Caco-2 (cell line): ENCODE results near the gene TNFRSF13B. TPM values are rescaled to one million over a fixed set of nuclear protein-coding genes. Genes with fewer than 3 reads are reported as not detected.

Experiments used
- BruUV-seq: library from RNA; stranded (reverse); fragments of 400-500 nt; replicated peaks from 2 replicates; lab custom pipeline; 2021; lab: Mats Ljungman, UMichigan
- CTCF ChIA-PET: fragments of 300-600 bp; sonication (Branson Sonifier 250); formaldehyde crosslinking; loops from one replicate; lab custom pipeline; 2022; ENCODE audit warnings: antibody characterized with exemption; lab: Charles Lee
- POLR2A ChIA-PET: fragments of 300-600 bp; sonication (Branson Sonifier 250); formaldehyde crosslinking; loops from one replicate; lab custom pipeline; 2022; ENCODE audit warnings: antibody characterized with exemption; lab: Charles Lee
- DNase-seq, 2 experiments: peaks; one replicate each; pipeline versions ENCODE4 v3.0.0 to v3.0.0-alpha.2; 2020 to 2022
- H3K27me3 ChIP-seq: replicated peaks from 2 replicates; pipeline ENCODE4 v1.6.0; 2011; ENCODE audit warnings: low read length; ENCODE audit not compliant: control insufficient read depth, insufficient read depth
- H3K36me3 ChIP-seq: 2 replicates; pipeline ENCODE4 v1.5.1; 2011; ENCODE audit warnings: low read length; ENCODE audit not compliant: control insufficient read depth, insufficient read depth
- H3K4me1 ChIP-seq: fragments of 250-450 bp; sonication (Bioruptor Pico); 2 replicates; pipeline ENCODE4 v1.5.1; 2020; ENCODE audit warnings: mild to moderate bottlenecking
- H3K4me3 ChIP-seq: 2 replicates; pipeline ENCODE4 v1.5.1; 2011; ENCODE audit warnings: low read depth, mild to moderate bottlenecking, control low read depth, low read length
- H3K9me3 ChIP-seq: fragments of 250-450 bp; sonication (Bioruptor Pico); 2 replicates; pipeline ENCODE4 v1.5.1; 2020; ENCODE audit warnings: mild to moderate bottlenecking, moderate library complexity
- H3K27ac Mint-ChIP-seq: one replicate; pipeline ENCODE4 v1.8.0; 2022; ENCODE audit warnings: mixed read lengths; ENCODE audit not compliant: unreplicated experiment
- H3K27me3 Mint-ChIP-seq: one replicate; pipeline ENCODE4 v1.8.0; 2022; ENCODE audit warnings: mixed read lengths; ENCODE audit not compliant: insufficient read depth, unreplicated experiment
- H3K36me3 Mint-ChIP-seq: one replicate; pipeline ENCODE4 v1.8.0; 2022; ENCODE audit warnings: mild to moderate bottlenecking, mixed read lengths; ENCODE audit not compliant: insufficient read depth, unreplicated experiment
- H3K4me1 Mint-ChIP-seq: one replicate; pipeline ENCODE4 v1.8.0; 2022; ENCODE audit warnings: low read depth, mixed read lengths; ENCODE audit not compliant: unreplicated experiment
- H3K4me3 Mint-ChIP-seq: one replicate; pipeline ENCODE4 v1.8.0; 2022; ENCODE audit warnings: mild to moderate bottlenecking, moderate library complexity, mixed read lengths; ENCODE audit not compliant: unreplicated experiment
- H3K9me3 Mint-ChIP-seq: one replicate; pipeline ENCODE4 v1.8.0; 2022; ENCODE audit warnings: mixed read lengths; ENCODE audit not compliant: unreplicated experiment
- intact Hi-C: fragments of 100-400 bp; cut with micrococcal nuclease; formaldehyde crosslinking; loops from one replicate; pipeline ENCODE4 v1.10.0; 2022; ENCODE audit not compliant: unreplicated experiment
- total RNA-seq: library from RNA; stranded (reverse); gene quantifications from 2 replicates; pipeline ENCODE4 v1.2.3, GENCODE V29; 2022
- TF ChIP-seq, protein P1 (sequence below), 2 experiments: fragments of 200-600 bp in 1 of 2; IDR thresholded peaks; 1 replicate in 1 of 2; 2 replicates in 1 of 2; pipeline versions ENCODE4 v1.5.1 to v1.8.0; 2011 to 2022; ENCODE audit warnings: antibody characterized with exemption in 1 of 2, control low read depth in 1 of 2, inconsistent platforms in 1 of 2, low read depth in 1 of 2, low read length in 1 of 2, mild to moderate bottlenecking in 1 of 2, moderate library complexity in 1 of 2; ENCODE audit not compliant: insufficient read depth in 1 of 2, severe bottlenecking in 1 of 2, unreplicated experiment in 1 of 2

TNFRSF13B gene
- total RNA-seq, 1 experiment from 2014 or later: not detected

DNA sequence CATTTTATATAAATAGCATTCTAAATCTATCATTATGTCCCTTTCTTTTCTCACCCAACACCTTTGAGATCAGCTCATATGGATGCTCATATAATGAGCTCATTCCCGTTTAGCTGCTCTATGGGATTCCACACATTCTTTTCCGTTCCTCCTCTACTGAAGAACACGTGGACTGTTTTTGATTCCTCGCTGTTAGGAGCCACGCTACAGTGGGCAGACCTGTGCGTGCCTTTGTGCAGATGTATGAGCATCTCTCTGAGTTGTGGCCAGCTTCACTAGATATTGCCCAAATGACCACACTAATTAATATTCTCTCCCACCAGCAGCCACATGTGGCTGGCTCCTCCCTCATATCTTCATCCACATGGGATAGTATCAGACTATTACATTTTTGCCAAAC, 6.0 kb upstream of the TNFRSF13B start:
- POLR2A ChIA-PET: interaction anchor here (0.6 kb wide), 1 partner anchor 619 kb away, joined by 4 read pairs; no protein-coding TSS in a partner anchor
- CTCF ChIA-PET: no interaction called here
- no peak overlapping the region for H3K27ac Mint-ChIP-seq

DNA sequence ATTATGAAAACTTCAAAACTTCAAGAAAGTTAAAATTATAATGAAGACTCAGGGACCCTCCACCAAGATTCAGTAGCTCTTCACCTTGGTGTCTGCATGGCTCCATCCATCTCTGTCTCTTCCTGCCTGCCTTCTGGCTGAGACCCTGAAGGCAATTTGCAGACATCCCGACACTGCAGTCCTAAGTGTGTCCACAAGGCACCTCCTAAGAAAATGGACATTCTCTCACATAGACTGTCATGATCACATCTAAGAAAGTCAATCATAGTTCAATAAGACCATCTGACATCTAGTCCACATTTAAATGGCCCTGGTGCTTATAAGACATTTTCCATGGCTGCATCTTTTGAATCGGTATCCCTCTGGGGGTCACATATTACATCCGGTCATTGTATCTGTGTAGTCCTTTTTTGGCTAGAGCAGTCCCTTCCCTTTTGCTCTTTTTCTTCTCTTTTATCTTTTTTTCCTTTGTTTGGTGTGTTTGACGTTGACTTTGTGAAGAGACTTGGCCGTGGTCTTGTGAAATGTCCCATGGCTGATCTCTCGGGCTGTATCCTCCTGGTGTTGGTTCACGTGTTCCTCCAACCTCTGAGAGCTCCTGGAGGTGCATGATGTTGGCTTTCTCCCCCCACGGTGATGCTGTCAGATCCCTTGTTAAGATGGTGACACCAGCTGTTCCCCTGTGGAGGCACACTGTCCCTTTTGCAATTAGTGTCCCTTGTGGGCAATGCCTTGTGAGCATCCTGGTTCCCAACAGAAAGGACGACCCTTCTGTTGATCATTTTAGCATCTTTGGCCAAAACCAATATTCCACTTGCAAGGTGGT, 5.0 kb upstream of the TNFRSF13B start:
- H3K27me3 ChIP-seq: no peaks in the 10 kb centered on the region
- Mint-ChIP-seq H3K9me3 (no peaks in the 10 kb centered on the region), H3K27ac (no peak overlapping the region), H3K4me1 (peaks cover 5% of the 10 kb centered on the region), H3K36me3 (no peaks in the 10 kb centered on the region), H3K4me3 (no peak overlapping the region), H3K27me3 (peaks cover 10% of the 10 kb centered on the region)
- TF ChIP-seq, protein P1, sequence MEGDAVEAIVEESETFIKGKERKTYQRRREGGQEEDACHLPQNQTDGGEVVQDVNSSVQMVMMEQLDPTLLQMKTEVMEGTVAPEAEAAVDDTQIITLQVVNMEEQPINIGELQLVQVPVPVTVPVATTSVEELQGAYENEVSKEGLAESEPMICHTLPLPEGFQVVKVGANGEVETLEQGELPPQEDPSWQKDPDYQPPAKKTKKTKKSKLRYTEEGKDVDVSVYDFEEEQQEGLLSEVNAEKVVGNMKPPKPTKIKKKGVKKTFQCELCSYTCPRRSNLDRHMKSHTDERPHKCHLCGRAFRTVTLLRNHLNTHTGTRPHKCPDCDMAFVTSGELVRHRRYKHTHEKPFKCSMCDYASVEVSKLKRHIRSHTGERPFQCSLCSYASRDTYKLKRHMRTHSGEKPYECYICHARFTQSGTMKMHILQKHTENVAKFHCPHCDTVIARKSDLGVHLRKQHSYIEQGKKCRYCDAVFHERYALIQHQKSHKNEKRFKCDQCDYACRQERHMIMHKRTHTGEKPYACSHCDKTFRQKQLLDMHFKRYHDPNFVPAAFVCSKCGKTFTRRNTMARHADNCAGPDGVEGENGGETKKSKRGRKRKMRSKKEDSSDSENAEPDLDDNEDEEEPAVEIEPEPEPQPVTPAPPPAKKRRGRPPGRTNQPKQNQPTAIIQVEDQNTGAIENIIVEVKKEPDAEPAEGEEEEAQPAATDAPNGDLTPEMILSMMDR (IDR thresholded peaks at IDR 0.05; ENCODE audit: insufficient read depth in 1 of 2, low read depth in 1 of 2, low read length in 1 of 2, severe bottlenecking in 1 of 2, unreplicated experiment in 1 of 2): no peak
- ChIA-PET POLR2A (interaction anchor here (0.6 kb wide), 1 partner anchor 620 kb away, joined by 4 read pairs; no protein-coding TSS in a partner anchor), CTCF (no interaction called here)
- no TSS peak for BruUV-seq
- no peak for DNase-seq
- H3K4me3 ChIP-seq: no peak overlapping the region
- H3K9me3 ChIP-seq: no peaks in the 10 kb centered on the region
- 0 out of 2 replicates have a peak, but pooled peaks cover 4% of the 10 kb centered on the region for H3K4me1 ChIP-seq
- H3K36me3 ChIP-seq: no peaks in the 10 kb centered on the region
- intact Hi-C loops: no loop called here

More for the DNA sequence above, 6.0 kb upstream of the TNFRSF13B start:
- Histone ChIP-seq H3K4me3 (no peak overlapping the region), H3K9me3 (no peaks in the 10 kb centered on the region), H3K4me1 (0 out of 2 replicates have a peak, but pooled peaks cover 4% of the 10 kb centered on the region), H3K27me3 (no peaks in the 10 kb centered on the region), H3K36me3 (no peaks in the 10 kb centered on the region)
- no peak for DNase-seq
- H3K4me1 Mint-ChIP-seq: peaks cover 5% of the 10 kb centered on the region
- peaks cover 8% of the 10 kb centered on the region for H3K27me3 Mint-ChIP-seq
- no peak overlapping the region for H3K4me3 Mint-ChIP-seq
- intact Hi-C loops: no loop called here
- BruUV-seq: no TSS peak
- no peaks in the 10 kb centered on the region for H3K9me3 Mint-ChIP-seq
- TF ChIP-seq, protein P1 (IDR thresholded peaks at IDR 0.05; ENCODE audit: insufficient read depth in 1 of 2, low read depth in 1 of 2, low read length in 1 of 2, severe bottlenecking in 1 of 2, unreplicated experiment in 1 of 2): no peak
- no peaks in the 10 kb centered on the region for H3K36me3 Mint-ChIP-seq

DNA sequence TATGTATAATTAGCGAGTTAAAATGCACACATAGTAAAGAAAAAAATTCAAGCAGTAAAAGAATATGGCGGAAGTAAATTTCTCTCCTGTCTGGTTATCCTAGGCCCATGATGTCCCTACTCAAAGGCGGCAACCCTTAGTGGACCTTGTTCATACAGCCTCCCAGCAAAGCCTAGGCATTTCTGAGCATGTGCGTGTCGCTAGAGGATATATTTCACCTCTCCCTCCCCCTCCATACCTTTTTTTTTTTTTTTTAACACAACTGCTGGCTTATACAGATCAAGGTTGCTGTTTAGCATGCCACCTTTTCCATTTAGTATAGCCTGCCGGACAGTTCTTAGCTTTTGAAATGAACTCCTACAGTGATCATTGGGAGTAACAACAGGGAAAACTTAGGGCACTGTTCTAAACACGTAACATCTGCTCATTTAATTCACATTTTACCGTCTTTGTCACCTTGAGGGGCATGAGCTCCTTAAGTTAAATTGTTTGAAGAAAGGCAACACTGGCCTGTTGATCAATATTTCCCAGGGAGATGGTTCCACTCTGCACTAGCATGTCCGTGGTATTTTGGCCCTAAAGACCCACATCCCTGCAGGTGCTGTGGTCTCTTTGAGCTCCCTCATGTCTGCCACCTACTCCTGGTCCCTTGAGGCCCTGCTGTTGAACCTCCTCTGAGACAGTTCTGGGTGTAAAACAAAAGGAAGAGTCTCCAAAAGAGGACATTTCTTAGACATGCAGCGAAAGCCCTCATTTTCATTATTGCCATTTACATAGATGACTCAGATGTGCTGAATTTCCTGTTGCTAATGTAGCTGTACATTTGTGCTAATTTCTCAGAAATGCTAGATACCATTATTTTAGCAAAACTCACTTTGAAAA, 4.1 kb upstream of the TNFRSF13B start:
- no TSS peak for BruUV-seq
- DNase-seq: no peak
- Histone ChIP-seq H3K27me3 (no peaks in the 10 kb centered on the region), H3K9me3 (no peaks in the 10 kb centered on the region), H3K36me3 (no peaks in the 10 kb centered on the region), H3K4me3 (no peak overlapping the region), H3K4me1 (0 out of 2 replicates have a peak, but pooled peaks cover 4% of the 10 kb centered on the region)
- H3K4me1 Mint-ChIP-seq: peaks cover 5% of the 10 kb centered on the region
- ChIA-PET POLR2A (no interaction called here), CTCF (no interaction called here)
- H3K27ac Mint-ChIP-seq: no peak overlapping the region
- no peaks in the 10 kb centered on the region for H3K9me3 Mint-ChIP-seq
- TF ChIP-seq, protein P1 (IDR thresholded peaks at IDR 0.05; ENCODE audit: insufficient read depth in 1 of 2, low read depth in 1 of 2, low read length in 1 of 2, severe bottlenecking in 1 of 2, unreplicated experiment in 1 of 2): no peak
- H3K4me3 Mint-ChIP-seq: no peak overlapping the region
- intact Hi-C loops: no loop called here
- H3K36me3 Mint-ChIP-seq: no peaks in the 10 kb centered on the region
- peaks cover 10% of the 10 kb centered on the region for H3K27me3 Mint-ChIP-seq
